HG02870 (cell line): ENCODE data around the gene SH2D1B.

Source experiments
- ATAC-seq: cut with Tn5 transposase; IDR thresholded peaks from one replicate; pipeline ENCODE4 v1.9.1; 2021; ENCODE audit warnings: mild to moderate bottlenecking, moderate library complexity; ENCODE audit not compliant: unreplicated experiment

Gene SH2D1B

GRCh38 chr1:162383516-162383915 is 28.4 kb downstream of the SH2D1B start:
- ATAC-seq, result no peak

GRCh38 chr1:162383091-162383490 is 28.8 kb downstream of the SH2D1B start:
- no peak for ATAC-seq

GRCh38 chr1:162381941-162382750 is 29.8 kb downstream of the SH2D1B start:
- no peak for ATAC-seq

GRCh38 chr1:162381383-162381782 is 30.6 kb downstream of the SH2D1B start, which contains the start of gene C1orf226:
C1orf226 (plus strand) TSS chr1:162381728; CDS start chr1:162381902, 174 bp downstream.
- no peak for ATAC-seq

DNA sequence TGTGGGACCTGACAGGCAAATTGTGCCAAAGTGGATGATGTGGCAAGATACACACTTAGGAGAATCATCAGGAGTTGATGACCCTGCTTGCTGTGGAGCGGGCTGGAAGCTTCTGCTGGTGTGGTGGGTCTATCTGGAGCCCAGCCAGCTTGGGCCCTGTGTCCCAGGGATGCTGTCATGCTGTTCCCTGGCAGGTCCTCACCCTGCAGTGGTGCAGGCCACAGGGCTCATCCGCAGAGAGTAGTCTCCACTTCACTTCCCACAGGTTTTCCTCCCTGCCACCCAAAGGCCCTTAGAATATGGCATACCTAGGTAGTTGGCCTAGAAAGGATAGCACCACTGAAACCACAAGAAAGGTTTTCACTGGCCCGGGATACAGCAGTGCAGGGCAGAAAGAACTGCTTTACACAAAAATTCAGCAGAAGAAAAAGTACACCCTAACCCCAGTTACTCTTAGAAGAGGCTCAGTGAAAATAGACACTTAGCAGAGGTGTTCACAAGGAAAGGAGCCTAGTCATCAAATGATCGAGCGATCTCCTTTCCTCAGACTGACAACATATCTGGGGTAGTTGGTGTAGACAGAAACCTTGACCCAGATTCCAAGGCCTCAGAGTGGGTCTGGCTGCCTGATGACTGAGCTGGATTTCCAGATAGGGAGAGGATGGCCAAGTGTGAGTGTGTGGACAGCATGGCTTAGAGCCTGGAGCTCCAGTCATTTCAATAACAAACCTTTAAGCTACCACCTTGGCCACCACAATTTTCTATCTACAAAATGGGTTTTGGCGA is 31.7 kb downstream of the SH2D1B start:
- ATAC-seq, result no peak

- ATAC-seq, result no peak
These were observed 35.2 kb downstream of the SH2D1B start, which contains the start of gene SPATA46 for GRCh38 chr1:162376691-162377090. SPATA46 (minus strand) TSS chr1:162376854; CDS start chr1:162376790, 64 bp downstream.

DNA sequence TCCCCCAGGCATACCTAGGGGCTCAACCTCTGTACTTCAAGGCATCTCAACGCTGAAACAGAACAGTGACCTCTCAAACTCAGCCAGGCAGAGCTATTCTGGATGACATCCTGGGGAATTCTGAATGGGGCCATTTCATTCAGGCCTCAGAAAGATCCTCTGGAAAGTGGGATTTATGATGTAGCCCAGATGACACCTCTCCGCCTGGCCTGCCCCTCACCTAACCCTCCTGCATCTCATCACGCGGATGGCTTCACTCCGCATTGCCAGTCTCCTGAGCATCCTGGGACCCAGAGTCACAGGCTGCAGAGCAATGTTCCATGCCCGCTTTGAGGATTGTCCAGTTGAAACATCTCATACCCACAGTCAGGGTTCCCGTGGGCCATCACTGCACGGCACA is 36.5 kb downstream of the SH2D1B start:
- no peak for ATAC-seq

DNA sequence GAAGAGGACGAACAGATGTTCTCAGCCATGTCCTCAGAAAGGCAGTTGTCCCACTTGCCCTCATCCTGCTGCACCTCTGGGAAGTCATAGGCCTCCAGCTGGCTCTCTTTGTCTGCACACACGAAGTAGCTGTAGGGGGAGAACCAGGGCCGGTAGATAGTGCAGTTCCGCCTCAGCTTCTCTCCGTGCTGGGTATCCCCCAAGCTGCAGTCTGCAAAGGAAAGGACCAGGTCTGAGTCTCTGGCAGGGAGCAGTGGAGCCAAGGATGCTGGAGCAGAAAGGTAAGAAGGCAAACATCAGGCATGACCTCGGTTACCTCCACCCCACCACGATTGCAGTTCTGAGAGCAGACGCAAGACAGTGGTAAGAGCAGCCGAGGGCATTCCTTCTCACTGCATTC is 37.5 kb downstream of the SH2D1B start:
- ATAC-seq, result no peak

DNA sequence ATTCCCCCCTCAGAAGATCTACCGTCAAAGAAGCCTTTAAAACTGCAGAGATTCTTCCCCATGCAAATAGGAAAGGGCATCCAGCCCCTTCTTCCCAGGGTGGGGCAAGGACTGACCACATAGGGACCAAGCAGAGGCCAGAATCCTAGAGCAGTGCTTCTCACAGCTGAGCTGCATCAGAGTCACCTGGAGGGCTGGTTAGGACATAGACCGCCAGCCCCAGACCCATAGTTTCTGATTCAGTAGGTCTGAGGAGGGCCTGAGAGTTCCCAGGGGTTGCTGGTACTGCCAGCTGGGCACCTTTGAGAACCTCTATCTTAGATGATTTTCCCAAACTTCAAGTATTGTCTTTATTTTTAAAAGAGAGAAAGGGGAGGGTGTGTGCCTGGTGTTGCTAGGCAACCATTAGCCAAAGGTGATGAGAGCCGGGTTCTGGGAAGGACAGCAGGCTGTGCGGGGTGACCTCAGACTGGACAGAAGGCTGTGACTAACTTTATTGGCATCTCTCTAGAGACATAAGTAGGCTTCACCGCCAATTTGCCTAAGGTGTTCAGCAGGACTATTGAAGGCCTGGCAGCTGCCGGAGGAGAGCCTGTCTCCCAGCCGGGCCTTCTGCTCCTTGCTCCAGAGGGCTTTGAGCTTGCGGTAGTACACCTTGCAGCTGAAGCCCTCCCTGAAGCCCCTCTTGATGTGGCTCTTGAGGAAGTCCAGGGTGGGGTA is 38.2 kb downstream of the SH2D1B start:
- no peak for ATAC-seq

GRCh38 chr1:162373072-162373427 is 38.9 kb downstream of the SH2D1B start:
- ATAC-seq, result no peak

GRCh38 chr1:162372159-162373071 is 39.5 kb downstream of the SH2D1B start:
- ATAC-seq, result no peak

DNA sequence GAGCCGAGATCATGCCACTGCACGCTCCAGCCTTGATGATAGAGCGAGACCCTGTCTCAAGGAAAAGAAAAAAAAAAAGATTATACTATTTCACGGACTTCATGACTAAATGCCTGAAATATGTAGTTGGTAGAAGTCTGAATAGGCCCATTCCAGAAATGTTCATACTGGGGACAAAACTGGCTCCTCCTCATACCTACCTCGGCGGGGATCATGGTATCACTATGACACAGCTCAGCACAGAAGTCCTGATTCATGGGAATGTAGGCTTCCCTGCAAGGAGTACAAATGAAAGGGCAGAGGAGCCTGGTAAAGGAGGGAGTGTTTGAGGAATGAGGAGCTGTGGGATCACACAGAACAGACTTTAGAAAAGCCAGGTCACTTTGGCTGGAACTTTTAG is 40.3 kb downstream of the SH2D1B start:
- ATAC-seq, result no peak

GRCh38 chr1:162370721-162371120 is 41.2 kb downstream of the SH2D1B start:
- ATAC-seq, result no peak

GRCh38 chr1:162370161-162370560 is 41.8 kb downstream of the SH2D1B start:
- no peak for ATAC-seq

DNA sequence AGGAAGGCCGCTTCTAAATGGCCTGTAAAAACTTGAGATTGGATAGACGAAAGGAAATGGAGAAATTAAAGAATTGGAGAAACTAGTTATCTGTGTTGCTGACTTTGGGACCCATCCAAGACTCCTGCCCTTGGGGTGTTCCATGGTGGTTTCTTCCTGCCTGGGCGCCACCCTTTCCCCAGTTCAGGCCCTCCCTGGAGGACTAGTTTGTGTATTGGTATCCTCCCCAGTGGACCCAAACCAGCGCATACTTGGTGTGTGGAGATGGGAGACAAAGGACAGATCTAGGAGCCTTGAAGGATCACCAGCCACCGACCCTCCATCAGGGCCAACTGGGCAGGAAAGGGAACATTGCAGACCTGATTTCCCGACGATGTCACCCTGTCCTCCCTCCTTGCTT is 42.4 kb downstream of the SH2D1B start:
- no peak for ATAC-seq

DNA sequence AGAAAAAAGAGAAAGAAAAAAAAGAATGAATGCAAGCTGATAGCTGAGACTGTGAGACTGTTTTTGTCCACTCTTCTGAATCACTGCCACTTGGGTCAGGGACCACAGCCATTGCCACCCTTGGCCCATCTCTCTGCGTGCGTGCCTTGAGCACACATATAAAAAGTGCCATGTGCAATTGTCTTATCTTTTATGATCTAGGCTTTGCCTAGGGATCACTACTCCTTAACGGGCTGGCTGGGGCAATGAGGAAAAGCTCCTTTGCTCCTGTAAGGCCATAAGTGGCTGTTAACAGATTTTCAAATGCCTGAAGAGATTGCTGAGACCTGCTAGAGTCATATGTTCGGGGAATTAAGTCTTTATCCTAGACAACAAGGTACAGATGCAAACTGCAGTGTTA is 43.5 kb downstream of the SH2D1B start:
- no peak for ATAC-seq

DNA sequence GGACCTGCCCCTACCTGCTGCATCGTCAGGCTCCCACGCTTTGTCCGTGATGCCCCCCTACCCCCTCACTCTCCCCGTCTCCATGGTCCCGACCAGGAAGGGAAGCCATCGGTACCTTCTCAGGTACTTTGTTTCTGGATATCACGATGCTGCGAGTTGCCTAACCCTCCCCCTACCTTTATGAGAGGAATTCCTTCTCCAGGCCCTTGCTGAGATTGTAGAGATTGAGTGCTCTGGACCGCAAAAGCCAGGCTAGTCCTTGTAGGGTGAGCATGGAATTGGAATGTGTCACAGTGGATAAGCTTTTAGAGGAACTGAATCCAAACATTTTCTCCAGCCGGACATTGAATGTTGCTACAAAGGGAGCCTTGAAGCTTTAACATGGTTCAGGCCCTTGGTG is 44.2 kb downstream of the SH2D1B start:
- no peak for ATAC-seq

- no peak for ATAC-seq
These were observed 44.9 kb downstream of the SH2D1B start for GRCh38 chr1:162367073-162367472.

DNA sequence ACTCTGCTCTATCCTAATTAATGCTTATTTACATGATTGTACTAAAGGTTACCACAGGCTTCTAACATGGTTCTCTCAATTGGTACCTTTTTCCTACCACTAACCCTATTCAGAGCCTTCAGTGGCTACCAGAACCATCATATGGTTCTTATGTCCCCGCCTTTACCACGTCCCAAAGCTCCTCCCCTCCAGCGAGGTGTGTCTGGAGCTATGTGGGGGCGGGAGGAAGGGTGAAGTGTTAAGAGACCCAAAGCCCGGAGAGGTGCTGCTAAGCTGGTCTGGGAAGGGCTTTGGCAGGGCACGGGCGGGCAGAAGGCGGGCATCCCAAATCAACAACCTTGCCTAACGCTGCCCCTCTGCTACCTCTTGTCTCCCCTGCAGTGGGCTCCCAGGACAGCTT is 45.3 kb downstream of the SH2D1B start:
- ATAC-seq, result no peak

GRCh38 chr1:162366149-162366548 is 45.8 kb downstream of the SH2D1B start:
- ATAC-seq, result no peak
